HEK293T (cell line): ENCODE results near the gene FAM81A.

Experiments used
- CTCF ChIA-PET: fragments of 350-600 bp; formaldehyde crosslinking; extraction: SDS; loops from one replicate; lab custom pipeline; 2021; ENCODE audit warnings: antibody characterized with exemption, inconsistent platforms; lab: Yijun Ruan, JAX
- POLR2A ChIA-PET: fragments of 350-600 bp; formaldehyde crosslinking; extraction: SDS; loops from one replicate; lab custom pipeline; 2020; ENCODE audit warnings: antibody characterized with exemption, inconsistent platforms; lab: Yijun Ruan, JAX
- DNase-seq: peaks from one replicate; pipeline ENCODE4 v3.0.0; 2012; ENCODE audit warnings: mixed read lengths; ENCODE audit errors: extremely low spot score
- ARNT ChIP-seq: fragments of 450-650 bp; IDR thresholded peaks from 2 replicates; pipeline ENCODE4 v1.6.1; 2017; ENCODE audit warnings: mild to moderate bottlenecking
- BHLHE40 ChIP-seq: fragments of 450-650 bp; IDR thresholded peaks from 2 replicates; pipeline ENCODE4 v1.6.1; 2016; ENCODE audit warnings: mild to moderate bottlenecking, moderate library complexity, borderline replicate concordance
- CTBP1 ChIP-seq: fragments of 450-650 bp; IDR thresholded peaks from 2 replicates; pipeline ENCODE4 v1.6.1; 2016; ENCODE audit warnings: borderline replicate concordance
- ELF4 ChIP-seq: fragments of 450-650 bp; IDR thresholded peaks from 2 replicates; pipeline ENCODE4 v1.6.1; 2017; ENCODE audit warnings: antibody characterized with exemption
- FOXA1 ChIP-seq: fragments of 450-650 bp; IDR thresholded peaks from 2 replicates; pipeline ENCODE4 v1.6.1; 2016; ENCODE audit warnings: mild to moderate bottlenecking
- FOXK2 ChIP-seq: fragments of 450-650 bp; IDR thresholded peaks from 2 replicates; pipeline ENCODE4 v1.6.1; 2016; ENCODE audit warnings: mild to moderate bottlenecking
- FOXM1 ChIP-seq: fragments of 450-650 bp; IDR thresholded peaks from 2 replicates; pipeline ENCODE4 v1.6.1; 2017; ENCODE audit warnings: mild to moderate bottlenecking, borderline replicate concordance
- HDGF ChIP-seq: fragments of 450-650 bp; IDR thresholded peaks from 2 replicates; pipeline ENCODE4 v1.6.1; 2017; ENCODE audit warnings: antibody characterized with exemption, borderline replicate concordance
- L3MBTL2 ChIP-seq: fragments of 450-650 bp; conservative IDR thresholded peaks from 2 replicates; pipeline ENCODE4 v1.6.1; 2016; ENCODE audit warnings: mild to moderate bottlenecking
- LEF1 ChIP-seq: fragments of 450-650 bp; IDR thresholded peaks from 2 replicates; pipeline ENCODE4 v1.6.1; 2017; ENCODE audit warnings: mild to moderate bottlenecking, borderline replicate concordance
- NFRKB ChIP-seq: fragments of 450-650 bp; IDR thresholded peaks from 2 replicates; pipeline ENCODE4 v1.6.1; 2016; ENCODE audit warnings: mild to moderate bottlenecking, moderate library complexity
- SP1 ChIP-seq: fragments of 450-650 bp; IDR thresholded peaks from 2 replicates; pipeline ENCODE4 v1.6.1; 2017
- SUZ12 ChIP-seq: fragments of 450-650 bp; IDR thresholded peaks from 2 replicates; pipeline ENCODE4 v1.6.1; 2016; ENCODE audit warnings: mild to moderate bottlenecking
- TARDBP ChIP-seq: fragments of 450-650 bp; IDR thresholded peaks from 2 replicates; pipeline ENCODE4 v1.6.1; 2016
- ZNF384 ChIP-seq: fragments of 450-650 bp; IDR thresholded peaks from 2 replicates; pipeline ENCODE4 v1.6.1; 2016
- TF ChIP-seq, protein P1 (sequence below): fragments of 450-650 bp; IDR thresholded peaks from 2 replicates; pipeline ENCODE4 v1.6.1; 2016

FAM81A gene

DNA sequence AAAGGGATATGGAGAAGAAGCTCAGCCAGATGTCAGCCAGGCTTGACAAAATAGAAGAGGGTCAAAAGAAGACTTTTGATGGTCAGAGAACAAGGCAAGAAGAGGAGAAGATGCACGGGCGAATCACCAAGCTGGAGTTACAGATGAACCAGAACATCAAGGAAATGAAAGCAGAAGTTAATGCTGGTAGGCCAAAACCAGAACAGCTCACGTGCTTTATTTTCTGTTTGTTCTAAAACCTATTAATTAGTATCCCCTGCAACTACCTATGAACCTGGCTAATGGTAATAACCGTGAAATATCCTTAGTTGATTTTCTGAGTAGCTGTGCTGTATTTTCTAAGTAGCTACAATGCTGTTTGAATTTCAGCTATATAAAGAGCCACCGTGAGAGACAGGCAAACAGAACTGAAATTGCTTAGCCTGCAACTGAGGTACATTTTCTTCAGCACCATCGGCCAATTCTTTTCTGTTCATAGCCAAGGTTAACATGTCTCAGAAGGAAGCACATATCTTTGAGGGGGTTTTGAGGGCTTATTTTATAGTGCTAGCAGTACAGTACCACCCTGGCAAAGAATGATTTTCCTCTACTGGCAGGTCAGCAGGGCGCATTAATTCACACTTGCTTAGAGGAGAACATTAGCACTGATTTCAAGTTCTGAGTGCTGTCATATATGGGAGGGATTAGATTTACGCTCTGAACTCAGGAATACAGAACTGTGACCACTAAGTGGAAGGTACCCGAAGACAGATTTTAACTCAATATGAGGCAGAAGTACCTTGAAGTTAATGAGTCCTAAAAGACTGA is 78.9 kb downstream of the FAM81A start:
- TF ChIP-seq, protein P1, sequence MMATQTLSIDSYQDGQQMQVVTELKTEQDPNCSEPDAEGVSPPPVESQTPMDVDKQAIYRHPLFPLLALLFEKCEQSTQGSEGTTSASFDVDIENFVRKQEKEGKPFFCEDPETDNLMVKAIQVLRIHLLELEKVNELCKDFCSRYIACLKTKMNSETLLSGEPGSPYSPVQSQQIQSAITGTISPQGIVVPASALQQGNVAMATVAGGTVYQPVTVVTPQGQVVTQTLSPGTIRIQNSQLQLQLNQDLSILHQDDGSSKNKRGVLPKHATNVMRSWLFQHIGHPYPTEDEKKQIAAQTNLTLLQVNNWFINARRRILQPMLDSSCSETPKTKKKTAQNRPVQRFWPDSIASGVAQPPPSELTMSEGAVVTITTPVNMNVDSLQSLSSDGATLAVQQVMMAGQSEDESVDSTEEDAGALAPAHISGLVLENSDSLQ: no peak
- no peak for TF ChIP-seq L3MBTL2
- TF ChIP-seq LEF1: no peak
- no peak for TF ChIP-seq NFRKB
- TF ChIP-seq ZNF384: no peak
- no peak for TF ChIP-seq ARNT
- TF ChIP-seq BHLHE40: no peak
- no peak for TF ChIP-seq FOXM1
- no peak for TF ChIP-seq ELF4
- TF ChIP-seq FOXA1: no peak
- no peak for TF ChIP-seq TARDBP
- TF ChIP-seq FOXK2: no peak
- no peak for TF ChIP-seq CTBP1
- no peak for TF ChIP-seq SP1
- TF ChIP-seq SUZ12: no peak
- no peak for TF ChIP-seq HDGF
- no peak for DNase-seq
- CTCF ChIA-PET: no interaction called here
- POLR2A ChIA-PET: no interaction called here

DNA sequence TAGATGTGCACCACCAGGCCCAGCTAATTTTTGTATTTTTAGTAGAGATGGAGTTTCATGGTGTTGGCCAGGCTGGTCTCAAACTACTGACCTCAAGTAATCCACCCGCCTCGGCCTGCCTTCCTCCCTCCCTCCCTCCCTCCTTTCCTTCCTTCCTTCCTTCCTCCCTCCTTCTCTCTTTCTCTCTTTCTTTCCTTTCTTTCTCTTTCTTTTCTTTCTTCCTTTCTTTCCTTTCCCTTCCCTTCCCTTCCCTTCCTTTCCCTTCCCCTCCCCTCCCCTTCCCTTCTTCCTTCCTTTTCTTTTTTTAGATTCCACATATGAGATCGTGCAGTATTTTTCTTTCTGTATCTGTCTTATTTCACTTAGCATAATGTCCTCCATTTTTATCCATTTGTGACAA is 81.3 kb downstream of the FAM81A start:
- TF ChIP-seq HDGF: no peak
- TF ChIP-seq ZNF384: no peak
- no peak for TF ChIP-seq FOXK2
- TF ChIP-seq BHLHE40: no peak
- TF ChIP-seq, protein P1: no peak
- TF ChIP-seq CTBP1: no peak
- no peak for TF ChIP-seq SP1
- no peak for TF ChIP-seq ARNT
- TF ChIP-seq ELF4: no peak
- TF ChIP-seq L3MBTL2: no peak
- no peak for TF ChIP-seq FOXA1
- TF ChIP-seq LEF1: no peak
- TF ChIP-seq FOXM1: no peak
- TF ChIP-seq TARDBP: no peak
- no peak for TF ChIP-seq SUZ12
- TF ChIP-seq NFRKB: no peak
- POLR2A ChIA-PET: no interaction called here
- CTCF ChIA-PET: no interaction called here
- no peak for DNase-seq

DNA sequence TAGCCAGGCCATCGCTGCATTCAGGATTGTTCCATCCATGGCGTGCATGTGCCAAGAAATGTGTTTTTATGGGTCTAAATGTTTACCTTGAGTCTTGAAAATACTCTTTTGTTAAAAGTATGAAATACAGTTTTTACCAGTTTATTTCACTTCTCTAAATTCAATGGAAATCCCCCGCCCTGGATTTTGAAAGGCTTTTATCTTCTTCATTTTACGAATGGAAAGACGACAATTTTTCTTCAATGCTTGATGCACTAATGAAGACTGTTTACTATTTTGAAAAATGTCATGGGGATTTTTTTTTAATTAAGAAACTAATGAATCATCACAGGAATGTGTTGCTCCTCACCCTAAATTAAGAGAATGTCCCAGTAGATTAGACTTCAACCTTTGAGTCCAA is 83.5 kb downstream of the FAM81A start:
- ChIA-PET CTCF (no interaction called here), POLR2A (no interaction called here)
- TF ChIP-seq, protein P1: no peak
- no peak for TF ChIP-seq BHLHE40
- TF ChIP-seq SP1: no peak
- no peak for TF ChIP-seq HDGF
- TF ChIP-seq ZNF384: no peak
- no peak for TF ChIP-seq L3MBTL2
- no peak for TF ChIP-seq CTBP1
- TF ChIP-seq FOXM1: no peak
- TF ChIP-seq TARDBP: no peak
- no peak for TF ChIP-seq NFRKB
- DNase-seq: no peak

DNA sequence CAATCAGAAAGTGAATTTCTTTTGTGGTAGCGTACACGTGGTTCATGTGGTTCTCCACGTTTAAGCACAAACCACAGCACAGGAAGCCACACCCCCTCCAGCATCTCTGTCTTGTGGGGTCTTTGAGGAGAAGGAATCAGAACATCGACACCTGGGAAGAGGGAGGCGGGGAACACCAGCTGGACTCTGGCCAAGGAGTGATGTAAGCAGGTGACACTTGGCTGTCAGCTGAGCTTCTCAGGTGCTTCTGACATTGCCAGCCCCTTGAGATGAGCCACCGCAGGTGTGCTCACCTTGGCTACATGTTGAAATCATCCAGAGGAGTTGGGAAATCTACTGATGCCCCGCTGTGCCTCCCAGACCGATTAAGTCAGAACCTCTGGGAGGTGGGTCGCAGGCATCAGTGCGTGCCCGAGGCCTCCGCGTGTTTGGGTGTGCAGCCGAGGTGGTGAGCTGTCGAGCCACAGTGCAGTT is 85.0 kb downstream of the FAM81A start:
- TF ChIP-seq ARNT (no peak), BHLHE40 (no peak), CTBP1 (no peak), FOXM1 (no peak), SUZ12 (no peak), ZNF384 (no peak), LEF1 (no peak), L3MBTL2 (no peak), FOXA1 (no peak), HDGF (no peak), TARDBP (no peak), ELF4 (no peak), SP1 (no peak), NFRKB (no peak), FOXK2 (no peak)
- TF ChIP-seq, protein P1: no peak
- POLR2A ChIA-PET: no interaction called here
- DNase-seq: no peak
- CTCF ChIA-PET: no interaction called here

DNA sequence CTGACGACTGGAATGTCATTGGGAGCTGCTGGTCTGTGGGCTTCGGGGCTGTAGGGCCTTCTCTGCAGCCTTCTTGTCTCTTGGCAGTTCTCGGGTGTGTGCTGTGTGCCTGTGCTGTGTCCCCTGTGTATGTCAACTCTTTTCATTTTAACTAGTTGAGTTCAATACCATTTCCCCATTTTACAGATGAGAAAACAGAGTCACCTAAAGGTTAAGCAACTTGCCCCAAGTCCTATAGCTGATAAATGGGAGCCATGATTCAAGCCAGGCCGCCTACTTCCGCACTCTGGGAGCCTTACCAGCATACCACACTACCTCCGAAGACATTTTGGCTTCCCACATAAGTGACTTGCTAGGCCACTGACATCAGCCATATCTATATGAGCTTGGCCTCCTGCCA is 85.7 kb downstream of the FAM81A start:
- ChIA-PET CTCF (interaction anchor here (0.9 kb wide), 1 partner anchor 9 kb away, joined by 4 read pairs; no protein-coding TSS in a partner anchor), POLR2A (no interaction called here)
- no peak for DNase-seq
- TF ChIP-seq SP1 (no peak), CTBP1 (no peak), HDGF (no peak), ZNF384 (no peak), BHLHE40 (no peak), ARNT (no peak), NFRKB (no peak), ELF4 (no peak), FOXA1 (no peak), LEF1 (no peak), SUZ12 (no peak), TARDBP (no peak), FOXK2 (no peak), FOXM1 (no peak), L3MBTL2 (no peak)
- TF ChIP-seq, protein P1: no peak
